NCI-H446 treated with DMSO at 0.1 percent for 48 hours (cell line): ENCODE measurements around the gene PDE6G.

Experiments used
- DNase-seq: peaks from one replicate; lab custom pipeline; 2025; lab: John Stamatoyannopoulos, UW

Gene PDE6G

DNA sequence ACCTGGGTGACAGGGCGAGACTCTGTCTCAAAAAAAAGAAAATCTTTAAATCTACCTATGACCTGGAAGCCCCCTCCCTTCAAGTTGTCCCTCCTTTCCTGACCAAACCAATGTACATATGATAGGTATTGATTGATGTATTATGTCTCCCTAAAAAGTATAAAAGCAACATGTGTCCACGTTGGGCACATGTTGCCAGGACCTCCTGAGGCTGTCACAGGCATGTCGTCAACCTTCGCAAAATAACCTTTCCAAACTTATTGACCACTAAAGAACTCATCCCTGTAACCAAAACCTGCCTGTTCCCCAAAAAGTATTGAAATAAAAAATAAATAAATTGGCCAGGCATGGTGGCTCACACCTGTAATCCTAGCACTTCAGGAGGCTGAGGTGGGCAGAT is 5.7 kb upstream of the PDE6G start:
- no peak for DNase-seq

DNA sequence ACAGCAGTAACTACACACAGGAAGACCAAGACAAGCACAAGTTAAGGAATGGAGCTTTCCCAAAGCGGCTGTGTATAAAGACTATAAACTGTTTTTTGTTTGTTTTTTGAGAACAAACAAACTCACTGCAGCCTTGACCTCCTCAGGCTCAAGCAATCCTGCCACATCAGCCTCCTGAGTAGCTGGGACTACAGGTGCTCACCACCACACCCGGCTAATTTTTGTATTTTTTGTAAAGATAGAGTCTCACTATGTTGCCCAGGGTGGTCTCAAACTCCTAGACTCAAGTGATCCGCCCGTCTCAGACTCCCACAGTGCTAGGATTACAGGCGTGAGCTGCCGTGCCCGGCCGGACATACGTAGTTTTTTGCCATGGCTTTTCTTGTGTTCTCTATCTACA is 4.1 kb upstream of the PDE6G start:
- no peak for DNase-seq

DNA sequence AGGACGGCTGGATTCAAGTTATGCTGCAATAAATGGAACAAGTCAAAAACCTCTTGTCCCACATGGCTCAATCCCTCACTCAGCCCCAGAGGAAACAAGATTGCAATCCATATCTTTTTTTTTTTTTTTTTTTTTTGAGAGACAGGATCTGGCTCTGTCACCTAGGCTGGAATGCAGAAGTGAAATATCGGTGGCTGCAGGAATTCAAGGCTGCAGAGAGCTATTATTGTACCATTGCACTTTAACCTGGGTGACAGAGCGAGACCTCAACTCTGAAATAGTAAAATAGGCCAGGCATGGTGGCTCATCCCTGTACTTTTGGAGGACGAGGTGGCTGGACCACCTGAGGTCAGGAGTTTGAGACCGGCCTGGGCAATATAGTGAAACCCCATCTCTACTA is 2.7 kb upstream of the PDE6G start:
- no peak for DNase-seq

DNA sequence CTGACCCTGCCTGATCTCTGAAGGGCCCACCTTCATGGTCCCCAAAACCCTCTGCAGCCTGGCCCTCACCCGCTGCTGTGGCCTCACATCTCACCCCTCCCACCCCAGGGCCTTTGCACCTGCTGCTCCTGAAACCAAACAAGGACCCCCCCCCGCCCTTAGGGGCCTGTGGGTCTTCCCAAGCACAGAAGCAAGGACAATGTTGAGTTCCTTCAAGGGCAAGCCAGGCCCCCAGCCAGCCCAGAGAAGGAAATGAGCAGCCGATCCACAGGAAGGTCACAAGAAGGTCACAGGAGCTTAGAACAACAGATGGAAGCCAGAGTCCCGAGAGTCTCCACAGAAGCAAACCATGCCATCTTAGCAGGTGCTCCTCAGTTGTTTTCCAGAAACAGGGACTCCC is 493 bp upstream of the PDE6G start:
- no peak for DNase-seq

DNA sequence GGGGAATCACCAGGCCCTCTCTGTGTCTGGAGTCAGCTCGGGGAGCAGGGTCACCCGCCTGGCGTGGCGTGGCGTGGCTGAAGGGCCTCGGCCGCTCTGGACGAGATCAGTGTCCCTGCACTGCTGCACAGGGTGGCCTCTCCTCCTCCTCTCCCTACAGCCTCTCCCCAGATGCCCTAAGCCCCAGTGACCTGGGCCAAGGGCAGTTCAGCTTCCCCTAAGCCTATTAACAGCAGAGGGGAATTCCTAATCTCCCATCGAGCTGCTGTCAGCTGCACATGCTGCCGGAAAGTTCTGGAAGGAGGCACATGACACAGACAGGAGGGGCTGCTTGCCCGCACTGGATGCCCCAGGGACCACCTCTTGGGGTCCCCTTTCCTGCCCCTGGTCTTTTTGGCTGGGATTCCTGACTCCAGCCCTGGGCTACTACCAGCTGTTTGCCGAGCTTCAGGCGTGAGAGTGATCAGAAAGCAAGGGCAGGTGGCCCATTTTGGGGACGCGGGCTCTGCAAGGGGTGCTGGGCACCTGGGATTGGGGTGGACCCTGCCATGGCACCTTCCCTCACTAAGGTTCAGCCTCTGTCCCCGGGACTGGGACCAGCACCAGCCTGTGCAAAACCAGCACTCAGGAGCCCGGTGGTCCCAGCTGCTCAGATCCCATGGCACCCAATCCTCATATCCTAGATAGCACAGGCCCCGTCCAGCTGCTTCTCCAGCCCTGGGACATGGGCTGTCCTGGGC is 794 bp downstream of the PDE6G start:
- no peak for DNase-seq

DNA sequence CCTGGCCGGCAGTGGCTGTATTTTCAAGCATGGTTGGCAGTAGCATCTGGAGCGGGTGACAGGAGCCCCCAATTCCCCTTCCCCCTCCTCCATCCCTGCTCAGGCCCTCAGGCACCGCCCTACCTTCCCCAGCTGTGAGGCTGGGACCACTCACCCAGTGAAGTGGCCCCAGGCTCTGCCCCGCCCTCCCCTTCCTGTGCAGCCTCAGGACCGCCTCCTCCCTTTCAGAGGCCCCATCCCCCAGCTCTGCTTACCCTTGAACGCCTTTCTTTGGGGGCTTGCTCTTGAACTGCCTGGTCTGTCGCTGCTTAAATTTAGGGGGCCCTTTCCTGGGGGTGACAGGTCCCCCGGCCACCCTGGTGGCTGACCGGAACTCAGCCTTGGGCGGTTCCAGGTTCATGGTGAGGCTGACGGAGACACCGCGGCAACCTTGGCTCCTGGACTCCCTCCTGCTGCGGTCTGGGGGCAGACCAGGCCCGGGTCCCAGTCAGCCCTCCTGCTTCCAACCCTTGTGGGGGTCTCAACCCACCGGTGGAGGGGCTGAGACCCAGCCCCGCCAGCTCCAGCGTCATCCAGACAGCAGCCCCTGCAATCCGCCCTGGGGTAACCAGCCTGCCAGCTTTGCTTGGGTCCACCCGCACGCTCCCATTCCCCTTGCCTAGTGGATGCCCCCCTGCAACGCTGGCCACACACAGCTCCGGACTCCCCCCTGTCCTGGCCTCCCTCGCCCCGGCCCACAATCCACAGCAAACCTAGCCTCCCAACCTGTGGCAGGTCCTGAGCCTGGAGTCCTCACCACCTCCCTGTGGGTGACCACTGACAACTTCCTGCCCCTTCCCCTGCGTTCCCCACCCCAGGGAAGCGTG is 3.2 kb downstream of the PDE6G start:
- no peak for DNase-seq

DNA sequence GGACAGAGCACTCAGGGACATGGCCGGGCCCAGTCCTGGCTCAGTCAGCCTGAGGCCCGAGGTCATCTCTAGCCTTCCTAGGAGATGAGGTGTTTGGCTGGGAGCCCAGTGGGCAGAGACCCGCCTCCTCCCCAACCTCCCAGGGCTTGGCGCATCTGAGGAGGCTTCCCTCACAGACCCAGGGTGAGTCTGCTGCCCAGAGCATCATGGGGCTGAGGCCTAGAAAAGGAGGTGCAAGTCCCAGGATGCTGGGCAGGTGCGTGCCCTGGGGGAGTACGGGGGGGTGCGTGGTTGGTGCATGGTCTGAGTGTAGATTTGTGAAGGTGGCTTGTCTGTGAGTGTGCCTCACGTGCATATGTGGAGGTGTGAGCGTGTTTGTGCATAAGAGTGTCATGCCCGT is 4.7 kb downstream of the PDE6G start:
- peak; percentile 7 for DNase-seq

DNA sequence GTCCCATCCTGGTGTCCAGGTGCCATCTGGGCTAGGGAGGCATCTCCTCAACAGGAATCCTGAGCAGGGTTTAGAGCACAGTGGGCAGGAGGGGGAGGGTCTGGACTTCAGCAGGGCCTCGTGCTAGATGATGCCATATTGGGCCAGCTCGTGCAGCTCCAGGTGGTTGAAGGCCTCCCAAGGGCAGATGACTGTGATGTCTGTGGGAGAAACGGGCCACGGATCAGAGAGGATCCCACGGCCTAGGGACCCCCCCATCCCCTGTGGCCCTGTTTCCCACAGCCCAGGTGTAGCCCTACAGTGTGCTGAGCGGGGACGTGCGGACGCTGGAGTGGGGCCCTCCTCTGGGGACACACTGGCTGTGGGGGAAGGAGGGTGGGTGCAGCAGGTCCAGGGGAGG is 5.4 kb downstream of the PDE6G start:
- DNase-seq = no peak

DNA sequence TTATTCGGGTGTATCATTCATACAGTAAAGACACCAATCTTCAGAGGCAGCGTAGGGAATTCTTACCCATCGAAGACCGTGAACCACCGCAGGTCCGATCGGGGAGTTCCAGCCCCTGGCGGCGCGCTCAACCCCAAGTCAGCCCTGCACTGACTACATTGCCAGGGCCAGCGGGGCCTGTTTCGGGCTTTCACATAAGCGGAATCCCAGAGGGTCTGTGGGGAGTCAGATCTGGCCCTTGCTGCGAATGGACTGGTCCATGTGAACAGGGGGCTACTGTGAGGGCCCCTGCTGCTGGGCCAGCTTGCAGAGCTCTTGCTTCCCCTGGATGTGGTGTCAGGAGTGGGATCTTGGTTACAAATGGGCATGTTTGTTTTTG is 7.6 kb downstream of the PDE6G start:
- no peak for DNase-seq

DNA sequence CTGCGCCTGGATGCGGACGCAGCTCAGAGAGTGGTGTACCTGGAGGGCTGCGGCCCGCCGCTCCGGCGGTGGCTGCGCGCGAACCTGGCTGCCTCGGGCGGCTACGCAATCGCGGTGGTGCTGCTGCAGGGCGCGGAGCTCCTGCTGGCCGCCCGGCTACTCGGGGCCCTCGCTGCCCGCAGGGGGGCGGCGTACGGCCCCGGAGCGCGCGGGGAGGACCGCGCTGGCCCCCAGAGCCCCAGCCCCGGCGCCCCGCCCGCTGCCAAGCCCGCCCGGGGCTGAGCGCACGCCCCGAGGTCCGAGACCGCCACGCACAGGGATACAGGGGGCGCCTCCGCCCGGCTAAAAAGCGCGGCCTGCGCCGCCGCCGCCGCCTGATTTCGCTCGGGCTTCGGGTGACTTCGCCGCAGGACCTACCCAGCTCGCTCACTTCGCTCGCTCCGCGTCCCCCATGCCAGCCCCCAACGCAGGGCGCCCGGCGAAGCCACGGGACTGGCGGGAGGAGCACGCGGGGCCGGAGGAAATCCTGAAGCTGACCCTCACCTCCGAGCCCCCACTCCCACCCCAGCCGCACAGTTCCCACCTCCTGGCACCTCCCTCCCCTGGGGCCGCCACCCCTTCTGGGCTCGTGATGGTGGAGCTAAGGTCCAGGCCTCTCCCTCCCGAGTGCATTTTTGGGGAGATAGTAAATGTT is 8.2 kb downstream of the PDE6G start:
- no peak for DNase-seq

DNA sequence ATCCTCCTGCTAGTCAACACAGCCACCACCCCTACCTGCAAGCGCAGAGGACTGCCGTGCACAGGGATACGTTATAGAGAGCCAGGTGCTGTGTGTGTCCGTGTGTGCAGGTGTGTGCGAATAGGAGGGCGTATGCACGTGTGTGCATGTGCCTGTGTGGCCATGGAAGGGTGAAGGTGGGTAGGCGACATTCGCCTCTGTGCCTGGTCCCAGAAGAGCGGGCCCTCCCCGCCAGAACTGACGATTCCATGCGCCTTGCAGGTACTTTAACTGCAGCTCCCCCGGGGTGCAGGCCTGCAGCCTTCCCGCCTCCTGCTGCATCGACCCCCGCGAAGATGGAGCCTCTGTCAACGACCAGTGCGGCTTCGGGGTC is 8.7 kb downstream of the PDE6G start:
- DNase-seq = no peak

DNA sequence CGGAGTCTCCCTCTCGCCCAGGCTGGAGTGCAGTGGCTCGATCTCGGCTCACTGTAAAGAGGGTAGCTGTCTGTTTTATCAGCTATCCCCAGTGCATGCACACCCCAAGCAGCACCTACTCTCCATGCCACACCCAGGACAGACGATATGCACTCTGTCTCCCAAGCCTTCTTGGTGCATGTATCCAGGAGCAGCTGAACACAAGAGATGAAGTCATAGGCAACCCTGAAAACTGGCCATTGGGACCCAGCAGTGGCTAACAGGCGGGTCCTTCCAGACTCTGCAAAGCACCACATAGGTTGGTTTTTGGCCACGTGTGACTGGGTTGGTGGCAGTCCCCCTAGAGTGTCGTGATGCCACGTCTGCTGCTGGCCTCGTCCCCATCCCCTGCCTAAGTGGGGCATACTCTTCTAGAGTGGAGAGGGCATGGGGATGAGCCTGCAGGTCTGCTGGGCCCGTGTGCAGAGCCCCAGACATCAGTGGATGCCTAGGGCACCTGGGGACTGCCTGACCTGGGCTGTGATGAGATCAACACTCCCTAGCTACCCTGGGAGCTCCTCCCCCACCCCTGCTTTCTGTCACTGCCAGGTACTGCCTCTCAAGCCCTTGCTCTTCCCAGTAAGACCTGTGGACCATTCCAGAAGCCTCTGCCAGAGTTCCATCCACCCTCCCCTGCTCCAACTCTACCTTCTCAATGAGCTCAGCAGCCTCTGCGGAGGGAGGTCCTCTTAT is 9.3 kb downstream of the PDE6G start:
- no peak for DNase-seq

DNA sequence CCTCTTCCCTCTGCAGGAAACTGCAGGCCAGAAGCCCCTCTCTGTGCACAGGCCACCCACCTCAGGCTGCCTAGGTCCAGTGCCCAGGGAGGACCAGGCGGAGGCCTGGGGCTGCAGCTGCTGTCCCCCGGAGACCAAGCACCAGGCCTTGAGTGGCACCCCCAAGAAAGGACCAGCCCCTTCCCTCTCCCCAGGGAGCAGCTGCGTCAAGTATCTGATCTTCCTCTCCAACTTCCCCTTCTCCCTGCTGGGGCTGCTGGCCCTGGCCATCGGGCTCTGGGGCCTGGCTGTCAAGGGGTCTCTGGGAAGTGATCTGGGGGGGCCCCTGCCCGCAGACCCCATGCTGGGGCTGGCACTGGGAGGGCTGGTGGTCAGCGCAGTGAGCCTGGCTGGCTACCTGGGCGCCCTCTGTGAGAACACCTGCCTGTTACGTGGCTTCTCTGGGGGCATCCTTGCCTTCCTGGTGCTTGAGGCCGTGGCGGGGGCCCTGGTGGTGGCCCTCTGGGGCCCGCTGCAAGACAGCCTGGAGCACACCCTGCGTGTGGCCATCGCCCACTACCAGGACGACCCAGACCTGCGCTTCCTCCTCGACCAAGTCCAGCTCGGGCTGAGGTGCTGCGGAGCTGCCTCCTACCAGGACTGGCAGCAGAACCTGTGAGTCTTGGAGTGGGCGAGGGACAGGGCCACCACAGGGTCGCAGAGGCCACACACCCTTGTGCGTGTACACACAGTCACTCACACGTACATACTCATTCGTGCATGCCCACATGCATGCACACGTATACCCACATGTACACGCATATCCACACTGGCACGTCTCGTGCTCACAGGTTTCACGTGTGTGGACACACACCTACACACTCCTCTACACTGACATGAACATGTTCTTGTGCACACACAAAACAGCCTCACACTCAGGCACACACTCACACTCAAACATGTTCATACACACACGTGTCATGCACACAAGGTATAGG is 11.1 kb downstream of the PDE6G start:
- DNase-seq = no peak

DNA sequence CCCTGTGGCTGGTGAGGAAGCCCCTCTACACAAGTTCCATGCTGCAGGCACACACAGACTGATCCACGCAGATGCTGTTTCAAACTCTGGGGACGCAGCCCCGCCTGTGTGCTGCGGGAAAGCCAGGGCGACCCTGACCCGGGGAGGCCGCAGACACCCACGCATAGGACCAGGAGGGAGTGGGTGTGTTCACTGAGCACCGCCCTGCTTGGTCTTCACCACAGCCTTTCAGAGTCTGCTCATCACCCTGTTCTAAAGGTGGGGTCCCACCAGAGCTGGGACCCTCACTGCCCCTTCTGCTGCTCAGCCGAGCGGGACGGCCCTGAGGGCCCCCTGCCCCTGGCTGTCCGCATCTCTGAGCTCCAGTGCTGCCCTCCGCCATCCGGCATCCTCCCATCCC is 11.8 kb downstream of the PDE6G start:
- no peak for DNase-seq

DNA sequence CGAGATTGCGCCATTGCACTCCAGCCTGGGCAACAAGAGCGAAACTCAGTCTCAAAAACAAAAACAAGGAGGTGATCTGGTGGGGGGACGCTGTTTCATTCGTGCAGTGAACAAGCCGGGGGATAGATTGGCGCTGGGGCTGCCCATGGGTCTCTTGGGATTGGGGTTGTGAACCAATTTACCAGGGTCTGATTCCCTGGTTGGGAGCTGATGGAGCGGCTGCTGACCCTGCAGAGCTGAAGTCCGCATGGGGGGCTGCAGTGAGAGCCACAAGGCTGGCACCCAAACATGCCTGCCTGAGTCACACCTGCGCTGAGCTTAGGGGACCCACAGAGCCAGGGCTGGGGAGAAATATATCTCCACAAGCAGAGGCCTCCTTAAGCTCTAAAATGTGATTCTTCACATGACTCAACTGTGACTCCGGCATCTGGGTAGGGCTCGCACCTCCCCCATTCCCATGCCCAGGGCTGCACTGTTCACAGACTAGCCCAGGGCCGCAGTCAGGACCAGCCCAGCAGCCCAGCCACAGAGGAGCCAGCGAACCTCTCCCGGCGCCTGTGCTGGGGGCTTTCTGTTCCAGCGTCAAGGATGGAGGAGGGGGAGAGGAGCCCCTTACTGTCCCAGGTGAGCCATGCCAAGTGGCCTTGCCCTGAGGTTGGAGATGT is 14.4 kb downstream of the PDE6G start:
- no peak for DNase-seq

DNA sequence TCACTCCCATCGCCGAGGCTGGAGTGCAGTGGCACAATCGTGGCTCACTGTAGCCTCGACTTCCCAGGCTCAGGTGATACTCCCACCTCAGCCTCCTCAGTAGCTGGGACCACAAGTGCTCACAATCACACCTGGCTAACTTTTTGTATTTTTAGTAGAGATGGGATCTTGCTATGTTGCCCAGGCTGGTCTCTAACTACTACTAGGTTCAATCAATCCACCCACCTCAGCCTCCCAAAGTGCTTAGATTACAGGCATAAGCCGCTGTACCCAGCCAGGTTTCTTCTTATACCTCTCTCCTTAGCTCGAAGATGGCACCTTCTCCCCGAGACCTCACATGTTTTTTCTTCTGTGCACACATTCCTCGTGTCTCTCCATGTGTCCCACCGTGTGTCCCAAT is 16.3 kb downstream of the PDE6G start:
- no peak for DNase-seq

DNA sequence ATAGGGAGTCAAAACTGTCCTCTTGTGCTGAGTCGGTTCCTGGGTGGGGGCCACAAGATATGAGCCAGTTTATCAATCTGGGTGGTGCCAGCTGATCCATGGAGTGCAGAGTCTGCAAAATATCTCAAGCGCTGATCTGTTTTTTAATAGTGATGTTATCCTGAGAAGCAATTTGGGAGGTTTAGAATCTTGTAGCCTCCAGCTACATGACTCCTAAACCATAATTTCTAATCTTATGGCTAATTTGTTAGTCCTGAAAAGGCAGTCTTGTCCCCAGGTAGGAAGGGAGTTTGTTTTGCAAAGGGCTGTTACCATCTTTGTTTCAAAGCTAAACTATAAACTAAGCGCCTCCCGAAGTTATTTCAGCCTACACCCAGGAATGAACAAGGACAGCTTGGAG is 17.7 kb downstream of the PDE6G start:
- no peak for DNase-seq

DNA sequence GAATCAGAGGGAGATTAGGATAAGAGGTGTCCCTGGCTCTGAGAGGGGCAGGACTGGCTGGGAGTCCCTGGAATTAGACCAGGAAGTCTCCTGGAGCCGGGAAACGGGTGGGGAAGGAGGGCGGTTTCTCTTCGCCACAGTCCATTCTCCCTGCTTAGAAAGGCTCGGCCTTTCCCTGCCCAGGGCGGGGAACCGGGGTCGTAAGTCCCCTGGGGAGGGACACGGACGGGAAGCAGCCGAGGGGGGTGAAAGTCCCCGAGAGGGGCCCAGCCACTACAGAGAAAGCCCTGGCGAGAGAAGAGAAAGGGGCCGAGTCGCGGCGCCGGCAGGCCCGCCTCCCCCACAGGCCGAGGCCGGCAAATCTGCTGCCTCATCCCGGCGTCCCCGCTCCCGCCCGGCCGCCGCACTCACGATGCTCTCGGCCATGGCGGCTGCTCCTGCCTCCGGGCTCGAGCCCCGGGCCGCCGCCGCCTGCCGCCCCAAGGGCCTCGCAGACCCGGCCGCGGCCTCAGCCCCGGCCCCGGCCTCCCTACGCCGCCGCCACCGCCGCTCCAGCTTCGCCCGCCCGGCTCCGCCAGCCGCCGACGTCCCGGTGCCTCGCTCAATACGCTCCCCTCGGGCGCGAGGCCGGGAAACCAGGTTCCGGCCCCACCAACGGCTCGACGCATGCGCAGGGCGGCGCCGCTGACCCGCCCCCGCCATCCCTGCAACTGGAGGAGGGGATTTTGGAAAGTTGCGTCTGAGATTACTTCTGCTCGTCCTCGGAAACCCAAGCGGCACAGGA is 19.6 kb downstream of the PDE6G start, which contains the start of the genes NPLOC4 and TSPAN10:
NPLOC4 (minus strand) TSS at position 608 of the 784 bp plus-strand sequence; CDS start at position 426, 182 bp downstream.
TSPAN10 (plus strand) TSS at position 692 of the 784 bp plus-strand sequence. CDS start 5,217 bp downstream, outside the sequence.
- DNase-seq = peak; percentile 45

DNA sequence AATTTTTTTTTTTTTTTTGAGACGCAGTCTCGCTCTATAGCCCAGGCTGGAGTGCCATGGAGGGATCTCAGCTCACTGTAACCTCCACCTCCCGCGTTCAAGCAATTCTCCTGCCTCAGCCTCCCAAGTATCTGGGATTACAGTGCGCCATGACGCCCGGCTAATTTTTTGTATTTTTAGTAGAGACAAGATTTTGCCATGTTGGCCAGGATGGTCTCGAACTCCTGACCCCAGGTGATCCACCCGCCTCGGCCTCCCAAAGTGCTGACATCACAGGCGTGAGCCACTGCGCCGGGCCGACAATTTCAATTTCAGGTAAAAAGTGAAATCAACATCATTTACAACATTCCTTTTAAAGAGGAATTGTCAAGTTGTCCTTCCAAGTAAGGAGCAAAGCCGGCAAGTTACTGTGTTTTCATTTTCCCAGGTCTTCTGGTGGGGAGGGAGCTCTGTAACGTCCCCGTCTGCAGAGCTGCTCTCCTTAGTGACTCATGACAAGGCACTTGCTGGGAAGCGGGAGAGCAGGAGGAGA is 20.3 kb downstream of the PDE6G start:
- no peak for DNase-seq
